NCI-H345 (cell line): ENCODE results near the gene AMDHD2.
"Not testable (repeated sequence)": the region's sequence is repeated elsewhere in the genome, so short reads cannot be mapped to it uniquely, and the experiment has no call there.

Experiments used
- DNase-seq: peaks from one replicate; lab custom pipeline; 2025; lab: John Stamatoyannopoulos, UW

AMDHD2 gene, protein sequence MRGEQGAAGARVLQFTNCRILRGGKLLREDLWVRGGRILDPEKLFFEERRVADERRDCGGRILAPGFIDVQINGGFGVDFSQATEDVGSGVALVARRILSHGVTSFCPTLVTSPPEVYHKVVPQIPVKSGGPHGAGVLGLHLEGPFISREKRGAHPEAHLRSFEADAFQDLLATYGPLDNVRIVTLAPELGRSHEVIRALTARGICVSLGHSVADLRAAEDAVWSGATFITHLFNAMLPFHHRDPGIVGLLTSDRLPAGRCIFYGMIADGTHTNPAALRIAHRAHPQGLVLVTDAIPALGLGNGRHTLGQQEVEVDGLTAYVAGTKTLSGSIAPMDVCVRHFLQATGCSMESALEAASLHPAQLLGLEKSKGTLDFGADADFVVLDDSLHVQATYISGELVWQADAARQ

DNA sequence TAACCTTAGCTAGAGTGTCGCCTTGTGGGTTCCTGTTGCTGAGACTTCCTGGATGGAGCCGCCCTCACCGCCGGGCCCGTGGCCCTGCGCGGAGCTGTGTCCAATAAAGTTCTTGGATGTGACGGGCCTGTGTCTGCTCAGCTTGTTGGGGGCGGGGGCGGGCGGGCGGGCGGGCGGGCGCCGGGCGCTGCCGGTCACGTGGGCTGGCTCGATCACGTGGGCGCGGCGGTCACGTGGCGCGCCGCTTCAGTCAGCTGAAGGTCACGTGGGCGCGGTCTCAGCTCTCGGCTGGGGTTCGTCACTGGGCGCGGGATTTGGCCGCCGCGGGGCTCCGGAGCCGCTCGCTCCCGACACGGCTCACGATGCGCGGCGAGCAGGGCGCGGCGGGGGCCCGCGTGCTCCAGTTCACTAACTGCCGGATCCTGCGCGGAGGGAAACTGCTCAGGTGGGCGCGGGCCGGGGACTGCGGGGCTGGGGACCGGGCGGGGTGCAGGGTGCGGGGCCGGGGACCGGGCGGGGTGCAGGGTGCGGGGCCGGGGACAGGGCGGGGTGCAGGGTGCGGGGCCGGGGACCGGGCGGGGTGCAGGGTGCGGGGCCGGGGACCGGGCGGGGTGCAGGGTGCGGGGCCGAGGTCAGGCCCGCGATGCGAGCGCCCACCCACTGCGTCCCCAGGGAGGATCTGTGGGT is at the start of gene AMDHD2:
TSS of gene AMDHD2 (plus strand) at position 275 of the 687 bp plus-strand sequence. CDS start at position 363, 88 bp downstream.
- DNase-seq = peak; percentile 87

DNA sequence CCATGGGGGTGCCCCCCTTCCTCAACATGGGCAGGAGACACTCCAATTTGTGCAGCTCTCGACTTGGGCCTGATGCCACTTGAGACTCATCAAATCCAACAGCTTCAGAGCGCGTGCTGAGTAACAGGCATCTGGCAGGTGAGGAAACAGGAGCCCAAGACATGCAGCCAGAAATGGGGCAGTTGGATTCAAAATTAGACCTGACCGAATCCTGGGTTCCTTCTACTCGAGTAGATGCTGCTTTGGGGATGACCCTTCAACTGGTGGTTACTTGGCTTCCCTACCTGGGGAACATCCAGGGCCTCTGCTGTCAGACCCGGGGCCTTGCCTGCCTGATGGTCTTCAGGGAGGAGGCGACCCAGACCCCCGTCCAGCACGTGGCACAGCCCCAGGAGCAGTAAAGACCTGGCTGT is 49.6 kb upstream of the AMDHD2 start:
- peak; percentile 73 for DNase-seq

- DNase-seq = peak; percentile 86
These were observed 49.0 kb upstream of the AMDHD2 start, which contains the start of gene NTN3 for GRCh38 chr16:2471016-2471652. NTN3 (plus strand) TSS chr16:2471297; CDS start chr16:2471702, 405 bp downstream.

- DNase-seq = peak; percentile 19
These were observed 48.3 kb upstream of the AMDHD2 start for GRCh38 chr16:2471653-2472487.

- no peak for DNase-seq
These were observed 47.7 kb upstream of the AMDHD2 start for GRCh38 chr16:2472488-2472864.

DNA sequence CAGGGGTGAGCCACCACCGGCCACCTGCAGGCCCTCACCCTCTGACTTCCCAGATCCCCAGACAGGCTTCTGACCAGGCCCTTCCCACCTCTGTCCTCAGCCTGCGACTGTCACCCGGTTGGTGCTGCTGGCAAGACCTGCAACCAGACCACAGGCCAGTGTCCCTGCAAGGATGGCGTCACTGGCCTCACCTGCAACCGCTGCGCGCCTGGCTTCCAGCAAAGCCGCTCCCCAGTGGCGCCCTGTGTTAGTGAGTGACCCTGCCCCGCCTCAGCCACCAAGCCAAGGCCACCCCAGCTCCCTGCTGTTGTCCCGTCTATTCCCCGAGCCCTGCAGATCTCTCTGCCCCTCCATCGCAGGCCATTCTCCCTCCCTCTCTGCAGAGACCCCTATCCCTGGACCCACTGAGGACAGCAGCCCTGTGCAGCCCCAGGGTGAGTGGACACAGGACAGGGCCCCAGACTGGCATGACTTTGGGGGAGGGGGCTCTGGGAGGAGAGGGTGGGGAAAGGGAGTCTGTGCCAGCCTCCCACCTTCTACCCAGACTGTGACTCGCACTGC is 47.2 kb upstream of the AMDHD2 start:
- no peak for DNase-seq

DNA sequence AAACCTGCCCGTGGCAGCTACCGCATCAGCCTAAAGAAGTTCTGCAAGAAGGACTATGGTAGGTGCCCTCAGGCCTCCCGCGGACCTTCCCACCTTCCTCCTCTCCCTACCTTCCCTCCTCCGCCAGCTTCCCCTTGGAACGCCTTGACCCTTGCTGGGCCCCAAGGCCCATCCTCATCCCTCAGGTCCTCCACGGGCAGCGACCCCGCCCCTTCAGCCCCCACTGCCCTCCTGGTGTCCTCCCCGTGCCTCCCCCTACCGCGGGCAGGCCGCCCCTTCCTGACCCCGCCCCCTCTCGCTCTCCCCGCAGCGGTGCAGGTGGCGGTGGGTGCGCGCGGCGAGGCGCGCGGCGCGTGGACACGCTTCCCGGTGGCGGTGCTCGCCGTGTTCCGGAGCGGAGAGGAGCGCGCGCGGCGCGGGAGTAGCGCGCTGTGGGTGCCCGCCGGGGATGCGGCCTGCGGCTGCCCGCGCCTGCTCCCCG is 46.7 kb upstream of the AMDHD2 start:
- peak; percentile 59 for DNase-seq

DNA sequence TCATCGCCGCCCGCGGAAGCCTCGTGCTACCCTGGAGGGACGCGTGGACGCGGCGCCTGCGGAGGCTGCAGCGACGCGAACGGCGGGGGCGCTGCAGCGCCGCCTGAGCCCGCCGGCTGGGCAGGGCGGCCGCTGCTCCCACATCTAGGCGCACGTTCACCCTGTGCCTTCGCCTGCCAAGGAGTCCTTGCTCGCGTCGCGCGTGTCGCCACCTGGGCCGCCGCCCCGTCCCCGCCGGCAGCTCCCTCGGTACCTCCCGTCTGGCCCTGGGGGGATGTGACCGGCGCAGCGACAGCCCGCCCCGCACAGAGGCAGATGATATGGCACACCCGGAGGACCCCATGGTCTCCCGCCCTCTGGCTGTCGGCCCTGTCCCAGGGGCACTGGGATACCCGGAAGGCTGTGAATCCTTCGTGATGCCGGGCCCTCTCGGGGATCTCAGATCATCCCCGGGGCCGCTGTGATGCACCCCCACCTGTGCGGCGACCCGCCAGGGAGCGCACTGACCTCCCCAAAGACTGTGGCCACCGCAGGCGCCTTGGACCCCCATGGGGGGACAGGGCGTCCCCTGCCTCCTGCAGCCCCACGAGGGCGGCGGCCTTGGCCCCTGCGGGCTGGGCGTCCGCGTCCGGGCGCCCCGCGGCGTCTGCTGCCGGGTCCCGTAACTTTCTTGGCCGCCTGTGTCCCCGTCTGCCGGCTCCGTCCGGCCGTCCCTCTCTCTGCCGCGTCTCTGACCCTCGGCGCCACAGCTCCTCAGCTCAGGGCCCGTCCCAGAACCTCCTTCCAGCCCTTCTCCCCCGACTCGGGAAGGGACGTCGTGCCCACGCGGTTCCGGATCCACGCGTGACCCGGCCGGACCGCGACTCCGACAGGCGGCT is 45.9 kb upstream of the AMDHD2 start:
- peak; percentile 66 for DNase-seq

GRCh38 chr16:2474877-2475412 is 45.2 kb upstream of the AMDHD2 start, which contains the start of gene TBC1D24:
TBC1D24 (plus strand) TSS chr16:2475127; CDS start chr16:2496149, 21,022 bp downstream.
- peak; percentile 89 for DNase-seq

- peak; percentile 20 for DNase-seq
These were observed 44.5 kb upstream of the AMDHD2 start for GRCh38 chr16:2475413-2476344.

- no peak for DNase-seq
These were observed 43.8 kb upstream of the AMDHD2 start for GRCh38 chr16:2476345-2476720.

DNA sequence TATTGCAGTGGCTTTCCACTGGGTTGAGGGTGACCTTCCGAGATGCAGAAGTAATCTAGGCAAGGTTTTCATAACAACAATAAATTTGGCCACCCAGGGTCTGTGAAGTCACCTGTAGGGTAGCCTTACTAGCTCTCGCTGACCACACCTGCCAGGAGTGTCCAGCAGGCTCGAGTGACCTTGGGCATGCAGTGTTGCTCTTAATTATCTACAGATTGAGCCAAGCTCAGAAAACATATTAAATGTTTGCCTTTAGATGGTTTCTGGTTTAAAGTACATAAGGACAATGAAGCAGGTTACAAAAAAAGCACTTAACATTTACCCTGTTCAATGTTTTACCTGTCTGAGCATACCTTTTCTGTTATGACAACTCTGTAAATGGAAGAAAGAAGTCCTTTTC is 43.4 kb upstream of the AMDHD2 start:
- no peak for DNase-seq

GRCh38 chr16:2477327-2477726 is 42.8 kb upstream of the AMDHD2 start:
- no peak for DNase-seq

DNA sequence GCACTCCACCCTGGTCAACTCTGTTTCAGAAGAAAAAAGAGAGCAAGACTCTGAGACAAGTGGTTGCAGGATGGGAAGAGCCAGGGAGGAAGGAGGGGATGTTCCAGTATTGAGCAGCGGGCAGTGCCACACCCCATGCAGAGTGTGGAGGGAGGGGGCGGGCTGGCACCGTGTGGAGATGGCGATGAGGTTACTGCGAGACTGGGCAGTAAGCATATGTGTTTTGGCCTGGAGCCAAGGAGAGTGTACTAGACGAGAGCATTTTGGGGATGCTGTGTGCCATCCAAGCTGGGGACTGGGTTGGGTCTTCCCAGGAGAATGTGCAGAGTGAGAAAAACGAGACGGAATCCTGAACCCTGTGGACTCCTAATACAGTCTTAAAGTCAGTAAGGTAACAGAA is 41.9 kb upstream of the AMDHD2 start:
- DNase-seq = peak; percentile 59

GRCh38 chr16:2479996-2480395 is 40.2 kb upstream of the AMDHD2 start:
- DNase-seq = not testable (repeated sequence)

- no peak for DNase-seq
These were observed 39.2 kb upstream of the AMDHD2 start for GRCh38 chr16:2480948-2481347.

DNA sequence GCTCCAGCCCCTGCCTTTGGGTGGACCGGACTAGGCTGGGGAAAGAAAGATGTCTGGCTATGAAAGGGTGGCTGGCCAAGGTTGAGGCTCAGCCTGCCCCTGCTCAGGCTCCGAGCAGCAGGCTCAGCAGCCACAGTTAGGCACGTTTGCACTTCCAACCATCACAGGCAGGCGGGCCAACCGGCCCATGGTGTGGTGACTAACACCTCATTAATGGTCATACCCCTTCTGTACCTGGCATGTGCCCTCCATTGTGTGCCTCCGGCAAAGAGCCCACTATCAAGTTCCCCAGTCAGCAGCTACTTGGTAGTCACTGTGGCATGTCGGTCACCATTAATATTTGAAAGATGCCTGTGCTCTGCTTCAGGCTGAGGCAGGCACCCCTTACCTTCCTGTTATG is 38.5 kb upstream of the AMDHD2 start:
- DNase-seq = no peak

GRCh38 chr16:2482249-2482648 is 37.9 kb upstream of the AMDHD2 start:
- DNase-seq = no peak
